Activated naive CD8-positive, alpha-beta T cell treated with anti-CD3 and anti-CD28 coated beads, Interleukin-2, amount 50 U/mL, for 16 hours (primary cell): ENCODE measurements around the gene ACOT13.
"Not testable (repeated sequence)": the region's sequence is repeated elsewhere in the genome, so short reads cannot be mapped to it uniquely, and the experiment has no call there.

ENCODE experiments used
- DNase-seq: peaks from one replicate; pipeline ENCODE4 v3.0.0-alpha.2; 2020; ENCODE audit warnings: low read depth, low spot score

ACOT13 gene

DNA sequence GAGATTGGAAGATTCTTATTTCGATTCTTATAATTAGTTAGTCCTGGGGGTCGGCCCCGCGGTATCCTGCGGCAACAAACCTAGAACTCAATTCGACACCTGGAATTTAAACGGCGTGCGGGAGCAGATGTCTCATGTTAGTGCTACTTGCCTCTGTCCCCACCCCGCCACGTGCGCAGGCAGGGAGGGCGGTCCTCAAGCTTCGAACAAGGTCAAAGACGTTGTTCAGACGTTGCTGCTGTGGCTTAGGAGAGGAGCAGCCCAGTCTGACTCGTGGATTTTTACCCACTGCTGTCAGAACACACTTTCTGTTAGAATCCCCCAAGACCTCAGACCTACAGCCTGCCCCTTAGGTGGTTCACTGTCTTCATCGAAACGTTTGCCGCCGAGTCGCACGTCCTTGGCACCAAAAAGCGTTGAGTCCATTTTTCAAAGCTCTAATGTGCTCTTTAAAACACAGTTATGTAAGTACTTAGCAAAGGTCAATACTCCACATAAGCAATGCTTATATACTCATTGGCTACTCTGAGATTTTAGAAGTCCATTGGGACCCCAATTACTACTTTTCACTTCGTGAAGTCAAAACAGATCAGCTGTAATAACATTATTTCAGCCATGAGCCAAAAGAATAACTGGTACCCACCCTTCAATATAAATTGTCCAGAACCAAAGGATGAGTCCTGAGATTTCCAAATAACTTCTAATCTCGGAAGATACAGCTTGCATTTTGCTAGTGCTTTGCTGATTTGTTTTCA lies 54.8 kb downstream of the ACOT13 start:
- DNase-seq, result no peak

DNA sequence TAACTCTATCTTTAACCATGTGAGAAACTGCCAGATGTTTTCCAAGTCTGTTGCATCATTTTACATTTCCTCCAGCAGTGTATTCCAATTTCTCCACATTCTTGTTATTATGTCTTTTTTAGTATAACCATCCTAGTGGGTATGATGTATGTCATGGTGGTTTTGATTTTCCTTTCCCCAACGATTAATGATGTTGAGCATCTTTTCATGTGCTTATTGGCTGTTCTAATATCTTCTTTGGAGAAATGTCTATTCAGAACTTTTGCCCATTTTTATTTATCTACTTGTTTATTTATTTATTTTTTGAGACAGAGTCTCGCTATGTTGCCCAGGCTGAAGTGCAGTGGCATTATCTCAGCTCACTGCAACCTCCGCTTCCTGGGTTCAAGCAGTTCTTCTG lies 56.4 kb downstream of the ACOT13 start:
- no peak for DNase-seq

DNA sequence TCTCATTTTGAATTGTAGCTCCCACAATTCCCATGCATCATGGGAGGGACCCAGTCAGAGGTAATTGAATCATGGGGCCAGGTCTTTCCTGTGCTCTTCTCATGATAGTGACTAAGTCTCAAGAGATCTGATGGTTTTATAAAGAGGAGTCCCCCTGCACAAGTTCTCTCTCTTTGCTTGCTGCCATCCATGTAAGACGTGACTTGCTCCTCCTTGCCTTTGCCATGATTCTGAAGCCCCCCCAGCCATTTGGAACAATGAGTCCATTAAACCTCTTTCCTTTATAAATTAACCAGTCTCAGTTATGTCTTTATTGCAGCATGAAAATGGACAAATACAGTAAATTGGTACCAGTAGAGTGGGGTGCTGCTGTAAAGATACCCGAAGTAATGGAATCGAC lies 63.8 kb downstream of the ACOT13 start:
- DNase-seq, result not testable (repeated sequence)

DNA sequence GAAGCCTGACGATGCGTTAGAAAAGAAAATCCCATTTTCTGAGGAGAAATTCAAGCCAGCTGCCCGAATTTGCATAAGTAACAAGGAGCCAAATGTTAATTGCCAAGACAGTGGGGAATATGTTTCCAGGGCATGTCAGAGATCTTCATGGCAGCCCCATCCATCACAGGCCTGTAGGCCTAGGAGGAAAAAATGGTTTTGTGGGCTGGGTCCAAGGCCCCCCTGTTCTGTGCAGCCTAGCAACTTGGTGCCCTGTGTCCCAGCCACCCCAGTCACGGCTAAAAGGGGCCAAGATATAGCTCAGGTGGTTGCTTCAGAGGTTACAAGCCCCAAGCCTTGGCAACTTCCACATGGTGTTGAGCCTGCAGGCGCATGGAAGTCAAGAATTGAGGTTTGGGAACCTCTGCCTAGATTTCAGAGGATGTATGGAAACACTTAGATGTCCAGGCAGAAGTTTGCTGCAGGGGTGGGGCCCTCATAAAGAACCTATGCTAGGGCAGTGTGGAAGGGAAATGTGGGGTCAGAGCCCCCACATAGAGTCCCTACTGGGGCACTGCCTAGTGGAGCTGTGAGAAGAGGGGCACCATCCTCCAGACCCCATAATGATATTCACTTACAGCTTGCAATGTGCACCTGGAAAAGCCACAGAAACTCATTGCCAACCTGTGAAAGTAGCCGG lies 64.7 kb downstream of the ACOT13 start:
- not testable (repeated sequence) for DNase-seq

DNA sequence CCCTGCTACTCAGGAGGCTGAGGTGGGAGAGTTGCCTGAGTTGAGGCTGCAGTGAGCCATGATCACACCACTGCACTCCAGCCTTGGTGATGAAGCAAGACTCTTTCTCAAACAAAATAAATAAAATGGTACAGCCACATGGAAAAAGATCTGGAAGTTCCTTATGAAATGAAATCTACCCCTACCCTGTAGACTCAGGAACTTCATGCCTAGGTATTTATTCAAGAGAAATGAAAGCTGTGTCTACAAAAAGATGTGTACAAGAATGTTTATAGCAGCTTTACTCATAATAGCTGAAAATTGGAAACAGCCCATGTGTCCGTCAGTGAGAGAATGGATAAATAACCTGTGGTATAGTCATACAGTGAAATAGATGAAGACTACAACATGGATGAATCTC lies 67.3 kb downstream of the ACOT13 start:
- no peak for DNase-seq

DNA sequence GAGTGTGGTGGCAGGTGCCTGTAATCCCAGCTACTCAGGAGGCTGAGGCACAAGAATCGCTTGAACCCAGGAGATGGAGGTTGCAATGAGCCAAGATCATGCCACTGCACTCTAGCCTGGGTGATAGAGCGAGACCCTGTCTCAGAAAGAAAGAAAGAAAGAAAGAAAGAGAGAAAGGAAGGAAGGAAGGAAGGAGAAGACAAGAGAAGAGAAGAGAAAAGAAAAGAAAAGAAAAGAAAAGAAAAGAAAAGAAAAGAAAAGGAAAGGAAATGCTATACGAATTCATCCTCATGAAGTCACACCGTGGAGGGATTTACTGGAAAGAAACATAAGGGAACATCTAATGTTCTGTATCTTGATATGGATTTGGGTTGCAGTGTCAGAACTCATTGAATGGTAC lies 67.8 kb downstream of the ACOT13 start:
- not testable (repeated sequence) for DNase-seq

DNA sequence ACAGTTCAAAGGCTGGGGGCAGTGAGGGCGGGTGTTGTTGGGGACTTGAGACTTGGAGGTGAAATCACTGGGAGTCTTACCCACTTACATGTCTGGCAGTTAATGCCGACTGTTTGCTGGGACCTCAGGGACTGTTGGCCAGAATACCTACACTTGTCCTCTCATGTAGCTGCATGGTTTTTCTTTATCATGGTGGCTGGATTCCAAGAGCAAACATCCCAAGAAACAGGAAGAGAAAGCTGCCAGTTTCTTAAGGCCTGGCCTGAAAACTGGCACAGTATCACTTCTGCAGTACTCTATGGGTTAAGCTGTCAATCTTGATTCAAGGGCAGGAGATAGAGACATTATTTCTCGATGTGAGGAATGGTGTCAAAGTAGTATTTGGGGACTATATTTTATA lies 71.9 kb downstream of the ACOT13 start:
- DNase-seq, result no peak

DNA sequence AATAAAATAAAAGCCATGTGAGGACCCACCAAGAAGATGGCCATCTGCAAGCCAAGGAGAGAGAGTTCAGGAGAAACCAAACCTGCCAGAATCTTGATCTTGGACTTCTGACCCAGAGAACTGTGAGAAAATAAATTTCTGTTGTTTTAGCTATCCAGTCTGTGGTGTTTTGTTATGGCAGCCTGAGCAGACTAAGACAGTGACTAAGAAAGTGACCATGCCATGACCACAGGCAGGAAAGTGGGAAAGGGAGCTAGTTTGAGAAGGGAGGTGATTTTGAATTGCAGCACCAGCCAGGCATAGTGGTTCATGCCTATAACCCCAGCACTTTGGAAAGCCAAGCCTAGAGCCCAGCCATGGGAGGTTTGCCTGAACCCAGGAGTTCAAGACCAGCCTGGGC lies 74.0 kb downstream of the ACOT13 start:
- DNase-seq, result no peak

DNA sequence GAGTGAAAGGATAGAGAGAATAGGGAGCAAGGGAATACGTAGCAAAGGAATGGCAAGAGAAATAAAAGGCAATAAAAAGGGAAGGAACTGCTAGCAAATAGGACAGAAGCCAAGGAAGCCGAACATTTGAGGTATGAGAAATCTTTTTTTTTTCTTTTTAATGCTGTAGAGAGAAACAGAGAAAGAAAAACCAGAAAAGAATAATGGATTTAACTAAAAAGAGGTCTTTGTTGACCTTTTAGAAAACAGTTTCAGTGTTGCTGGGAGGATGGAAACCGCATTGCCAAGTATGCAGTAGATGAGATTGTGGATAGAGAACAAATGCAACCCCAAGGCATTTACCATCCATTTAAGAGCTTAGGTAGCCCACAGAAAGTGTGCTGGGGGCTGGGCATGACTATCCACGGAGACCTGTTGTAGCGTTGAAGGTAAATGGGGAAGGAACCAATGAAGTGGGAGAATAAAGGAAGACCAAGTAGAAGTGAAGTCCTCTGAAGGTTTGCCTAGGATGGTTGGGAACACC lies 75.4 kb downstream of the ACOT13 start:
- DNase-seq, result no peak

DNA sequence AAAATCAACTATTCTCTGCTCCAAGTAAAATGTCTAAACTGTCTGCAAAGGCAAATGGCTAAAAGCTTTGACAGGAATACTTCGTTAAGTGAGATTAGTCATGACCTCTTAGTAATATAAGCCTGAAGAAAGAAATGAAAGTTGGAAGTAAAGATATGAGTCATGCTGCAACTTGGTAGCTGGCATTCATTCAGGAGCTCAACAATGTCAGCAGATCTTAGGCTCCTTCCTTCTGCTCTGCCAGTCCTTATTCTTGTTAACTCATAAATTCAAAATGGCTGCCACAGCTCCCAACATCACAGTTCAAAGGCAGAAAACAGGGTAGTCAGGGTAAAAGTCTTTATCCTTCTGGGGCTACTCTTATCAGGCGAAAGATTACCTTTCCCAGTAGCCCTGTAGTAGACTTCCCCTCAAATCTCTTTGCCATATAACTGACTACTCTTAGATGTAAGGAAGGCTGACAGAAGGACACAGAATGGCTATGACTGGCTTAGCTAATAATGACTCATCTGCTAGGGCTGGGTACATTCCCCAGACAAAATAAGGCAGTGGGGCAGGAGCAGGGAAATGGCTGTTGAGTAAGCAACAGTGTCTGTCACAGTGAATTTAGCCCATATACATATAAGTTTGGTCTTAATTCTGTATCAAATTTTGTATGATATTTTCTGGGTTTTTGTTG lies 76.5 kb downstream of the ACOT13 start:
- DNase-seq, result no peak

DNA sequence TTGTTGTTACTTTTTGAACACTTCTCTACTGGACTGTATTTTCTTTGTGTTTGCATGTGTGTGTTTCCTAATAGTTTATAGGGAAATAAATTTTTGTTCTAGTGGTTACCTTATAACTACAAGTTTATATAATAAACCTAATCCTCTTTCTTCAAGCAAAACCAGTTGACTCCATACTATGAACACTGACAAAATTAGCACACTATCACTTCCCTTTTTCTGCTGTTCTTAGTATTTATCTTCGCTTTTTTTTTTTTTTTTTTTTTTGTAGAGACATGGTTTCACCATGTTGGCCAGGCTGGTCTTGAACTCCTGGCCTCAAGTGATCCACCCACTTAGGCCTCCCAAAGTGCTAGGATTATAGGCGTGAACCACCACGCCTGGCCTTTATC lies 77.1 kb downstream of the ACOT13 start:
- DNase-seq, result no peak

DNA sequence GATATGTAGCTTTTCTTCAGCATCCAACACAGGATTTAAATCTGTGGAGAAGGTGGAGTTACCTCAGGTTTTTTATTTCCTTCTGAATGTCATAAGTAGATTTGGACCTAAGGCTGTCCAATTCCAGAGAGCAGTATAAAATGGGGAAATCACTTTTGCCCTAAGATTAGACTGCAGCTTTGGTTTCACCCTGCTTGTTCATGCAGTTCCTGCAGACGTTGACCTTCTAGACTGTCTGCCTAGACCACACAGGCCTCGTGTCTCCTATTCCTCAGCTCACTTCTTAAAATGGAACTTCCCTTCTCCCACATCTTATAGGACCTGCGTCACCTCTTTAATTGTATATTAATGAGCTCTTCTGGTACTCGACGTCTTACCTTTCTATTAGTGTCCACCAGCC lies 78.0 kb downstream of the ACOT13 start:
- no peak for DNase-seq

DNA sequence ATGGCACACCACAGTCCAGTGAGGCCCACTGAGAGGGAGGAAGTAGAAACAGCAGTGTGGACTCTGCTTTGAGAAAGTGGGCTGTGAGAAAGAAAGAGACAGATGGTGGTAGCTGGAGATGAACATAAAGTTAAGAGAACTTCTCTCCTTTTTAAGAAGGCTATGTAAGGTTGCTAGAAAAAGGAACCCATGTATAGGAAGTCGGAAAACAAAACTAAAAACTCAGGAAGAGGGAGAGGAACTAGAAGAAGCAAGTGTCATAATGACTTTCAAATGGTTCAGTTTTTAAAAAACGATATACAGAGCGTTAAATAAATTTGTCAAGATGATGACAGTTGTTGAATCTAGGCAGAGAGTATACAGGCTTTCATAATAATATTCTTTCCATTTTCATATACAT lies 82.4 kb downstream of the ACOT13 start:
- no peak for DNase-seq

DNA sequence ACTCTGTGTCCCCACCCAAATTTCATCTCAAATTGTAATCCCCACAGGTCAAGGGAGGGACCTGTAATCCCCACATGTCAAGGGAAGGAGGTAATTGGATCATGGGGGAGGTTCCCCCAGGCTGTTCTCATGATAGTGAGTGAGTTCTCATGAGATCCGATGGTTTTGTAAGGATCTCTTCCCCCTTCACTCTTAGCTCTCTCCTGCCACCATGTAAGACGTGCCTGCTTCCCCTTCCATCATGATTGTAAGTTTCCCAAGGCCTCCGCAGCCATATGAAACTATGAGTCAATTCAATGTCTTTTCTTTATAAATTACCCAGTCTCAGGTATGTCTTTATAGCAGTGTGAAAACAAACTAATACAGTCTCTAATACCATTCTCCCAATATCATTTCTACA lies 84.0 kb downstream of the ACOT13 start:
- not testable (repeated sequence) for DNase-seq

DNA sequence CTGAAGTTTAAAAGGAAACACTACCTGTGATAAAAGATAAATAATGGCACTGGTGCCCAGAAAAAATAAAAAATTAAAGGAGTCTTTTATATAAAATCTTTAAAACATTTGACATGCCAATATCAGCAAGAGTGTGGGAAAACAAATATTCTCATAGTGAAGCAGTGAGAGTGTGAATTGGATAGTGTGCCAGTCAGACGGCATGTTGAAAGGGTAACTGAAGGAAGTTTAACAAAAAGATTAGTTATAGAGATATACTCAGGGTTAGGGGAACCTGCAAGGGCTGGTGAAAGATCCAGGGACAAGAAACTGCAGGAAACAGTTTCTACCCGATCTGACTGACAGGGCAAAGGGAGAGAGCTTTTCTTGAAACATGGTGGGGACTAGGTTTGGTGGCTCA lies 85.6 kb downstream of the ACOT13 start:
- no peak for DNase-seq

DNA sequence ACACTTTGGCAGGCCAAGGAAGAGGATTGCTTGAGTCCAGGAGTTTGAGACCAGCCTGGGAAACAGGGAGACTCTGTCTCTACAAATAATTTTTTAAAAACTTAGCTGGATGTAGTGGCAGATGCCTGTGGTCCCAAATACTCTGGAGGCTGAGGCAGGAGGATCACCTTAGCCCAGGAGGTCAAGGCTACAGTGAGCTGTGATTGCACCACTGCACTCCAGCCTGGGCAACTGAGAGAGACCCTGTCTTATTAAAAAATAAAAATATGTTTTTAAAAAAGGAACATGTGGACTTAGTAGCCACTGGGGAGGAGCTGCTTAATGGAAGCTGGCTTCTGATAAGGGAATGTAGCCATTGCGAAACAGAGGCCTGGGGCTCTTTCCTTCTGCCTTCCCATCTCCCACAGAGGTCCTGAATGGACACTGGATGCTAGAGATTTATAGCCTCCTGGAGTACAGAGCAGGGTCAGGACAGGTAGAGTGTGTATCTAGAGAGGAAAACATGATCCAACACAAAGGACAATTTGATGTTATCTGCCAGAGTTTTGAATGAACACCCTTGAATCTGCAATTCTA lies 86.1 kb downstream of the ACOT13 start:
- no peak for DNase-seq

DNA sequence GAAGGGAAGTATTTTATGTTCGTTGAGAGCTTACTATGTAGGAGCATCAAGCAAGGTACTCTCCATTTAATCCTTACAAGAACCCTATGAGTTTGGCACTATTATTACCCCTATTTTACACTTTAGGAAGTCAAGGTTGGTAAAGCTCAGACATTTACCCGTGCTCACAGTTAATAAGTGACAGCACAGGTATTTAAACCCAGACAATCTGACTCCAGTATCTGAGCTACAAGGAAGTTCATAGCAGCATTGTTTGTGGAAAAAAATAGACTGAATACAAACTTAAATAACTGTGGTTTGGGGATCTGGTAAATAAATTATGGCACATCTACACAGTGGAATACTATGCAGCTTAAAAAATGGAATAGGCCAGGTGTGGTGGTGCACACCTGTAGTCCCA lies 86.7 kb downstream of the ACOT13 start:
- DNase-seq, result no peak

DNA sequence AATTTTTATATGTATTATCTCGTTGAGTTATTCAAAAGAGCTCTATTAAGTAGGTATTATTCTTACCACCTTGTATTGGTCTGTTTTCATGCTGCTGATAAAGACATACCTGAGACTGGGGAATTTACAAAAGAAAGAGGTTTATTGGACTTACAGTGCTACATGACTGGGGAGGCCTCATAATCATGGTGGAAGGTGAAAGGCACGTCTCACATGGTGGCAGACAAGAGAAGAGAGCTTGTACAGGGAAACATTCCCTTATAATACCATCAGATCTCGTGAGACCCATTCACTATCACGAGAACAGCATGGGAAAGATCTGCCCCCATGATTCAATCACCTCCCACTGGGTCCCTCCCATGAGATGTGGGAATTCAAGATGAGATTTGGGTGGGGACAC lies 87.5 kb downstream of the ACOT13 start:
- DNase-seq, result not testable (repeated sequence)
